OCI-LY3 (cell line): ENCODE measurements around the gene KCNH2.

ENCODE experiments used
- EZH2phosphoT487 ChIP-seq: fragments of 200-600 bp; shearing (Covaris generic); IDR thresholded peaks from 2 replicates; pipeline ENCODE4 v1.6.1; 2018; ENCODE audit warnings: antibody characterized with exemption, mixed run types, low read depth
- TF ChIP-seq, protein P1 (sequence below): fragments of 200-600, 300-600 bp; sonication (generic); IDR thresholded peaks from 2 replicates; pipeline ENCODE4 v1.5.1; 2014; ENCODE audit warnings: antibody characterized with exemption, low read length, low read depth

DNA sequence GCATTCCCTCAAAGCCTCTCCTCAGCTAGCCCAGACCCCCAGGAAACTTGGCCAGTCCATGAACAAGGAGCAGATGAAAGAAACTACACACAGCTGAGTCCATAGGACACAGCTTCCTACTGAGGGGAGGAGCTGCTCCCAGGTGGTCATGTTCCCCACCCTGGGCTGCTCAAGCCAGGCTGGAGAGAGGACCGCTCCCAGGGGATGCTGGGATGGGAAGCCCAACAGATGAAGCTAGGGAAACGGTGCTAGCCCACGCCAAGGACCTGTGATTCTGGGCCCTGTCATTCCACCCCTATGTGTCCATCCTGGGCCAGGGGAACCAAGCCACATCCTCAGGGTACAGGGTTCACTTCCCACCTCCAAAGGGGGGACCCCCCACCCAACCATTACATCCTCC is 19.0 kb downstream of the KCNH2 start:
- TF ChIP-seq, protein P1, sequence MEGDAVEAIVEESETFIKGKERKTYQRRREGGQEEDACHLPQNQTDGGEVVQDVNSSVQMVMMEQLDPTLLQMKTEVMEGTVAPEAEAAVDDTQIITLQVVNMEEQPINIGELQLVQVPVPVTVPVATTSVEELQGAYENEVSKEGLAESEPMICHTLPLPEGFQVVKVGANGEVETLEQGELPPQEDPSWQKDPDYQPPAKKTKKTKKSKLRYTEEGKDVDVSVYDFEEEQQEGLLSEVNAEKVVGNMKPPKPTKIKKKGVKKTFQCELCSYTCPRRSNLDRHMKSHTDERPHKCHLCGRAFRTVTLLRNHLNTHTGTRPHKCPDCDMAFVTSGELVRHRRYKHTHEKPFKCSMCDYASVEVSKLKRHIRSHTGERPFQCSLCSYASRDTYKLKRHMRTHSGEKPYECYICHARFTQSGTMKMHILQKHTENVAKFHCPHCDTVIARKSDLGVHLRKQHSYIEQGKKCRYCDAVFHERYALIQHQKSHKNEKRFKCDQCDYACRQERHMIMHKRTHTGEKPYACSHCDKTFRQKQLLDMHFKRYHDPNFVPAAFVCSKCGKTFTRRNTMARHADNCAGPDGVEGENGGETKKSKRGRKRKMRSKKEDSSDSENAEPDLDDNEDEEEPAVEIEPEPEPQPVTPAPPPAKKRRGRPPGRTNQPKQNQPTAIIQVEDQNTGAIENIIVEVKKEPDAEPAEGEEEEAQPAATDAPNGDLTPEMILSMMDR: no peak
- no peak for TF ChIP-seq EZH2phosphoT487
